HG02642 (cell line): ENCODE measurements around the gene MGAT4B.

ENCODE experiments used
- ATAC-seq: cut with Tn5 transposase; IDR thresholded peaks from one replicate; pipeline ENCODE4 v1.9.1; 2021; ENCODE audit warnings: mild to moderate bottlenecking; ENCODE audit not compliant: unreplicated experiment, poor library complexity

MGAT4B gene

DNA sequence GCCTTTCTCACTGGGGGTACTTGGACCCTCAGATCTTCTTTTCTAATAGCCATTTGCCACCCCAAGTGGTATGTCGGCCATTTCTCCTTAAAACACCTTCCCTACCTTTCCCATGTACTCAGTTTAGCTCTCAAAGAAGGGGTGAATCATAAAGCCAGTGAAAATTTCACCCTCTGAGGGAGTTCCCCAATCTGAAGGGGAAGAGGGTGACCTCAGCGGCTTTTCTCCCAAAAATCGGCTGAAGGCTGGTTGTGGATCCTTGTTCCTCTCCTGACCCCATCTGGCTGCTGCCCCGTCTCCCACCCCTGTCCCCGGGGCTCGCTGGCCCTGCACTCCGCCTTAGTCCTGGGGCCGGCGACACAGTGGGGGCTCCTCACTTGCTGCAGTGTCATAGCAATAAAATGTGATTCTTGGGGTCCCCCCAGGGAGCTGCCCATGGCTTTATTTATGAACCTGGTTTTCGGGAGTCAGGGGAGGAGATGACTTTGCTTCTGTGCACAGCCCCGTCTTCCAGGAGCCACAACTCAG is 30.2 kb downstream of the MGAT4B start:
- no peak for ATAC-seq

DNA sequence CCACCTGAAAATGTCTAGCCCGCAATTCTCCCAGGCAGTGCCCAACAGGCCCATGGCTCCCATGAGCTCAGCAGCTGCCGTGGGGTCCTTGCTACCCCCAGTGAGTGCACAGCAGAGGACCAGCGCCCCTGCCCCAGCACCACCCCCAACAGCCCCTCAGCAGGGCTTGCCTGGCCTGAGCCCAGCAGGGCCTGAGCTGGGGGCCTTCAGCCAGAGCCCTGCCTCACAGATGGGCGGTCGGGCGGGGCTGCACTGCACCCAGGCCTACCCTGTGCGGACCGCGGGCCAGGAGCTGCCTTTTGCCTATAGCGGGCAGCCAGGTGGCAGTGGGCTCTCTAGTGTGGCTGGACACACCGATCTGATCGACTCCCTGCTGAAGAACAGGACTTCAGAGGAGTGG is 32.2 kb downstream of the MGAT4B start:
- no peak for ATAC-seq

DNA sequence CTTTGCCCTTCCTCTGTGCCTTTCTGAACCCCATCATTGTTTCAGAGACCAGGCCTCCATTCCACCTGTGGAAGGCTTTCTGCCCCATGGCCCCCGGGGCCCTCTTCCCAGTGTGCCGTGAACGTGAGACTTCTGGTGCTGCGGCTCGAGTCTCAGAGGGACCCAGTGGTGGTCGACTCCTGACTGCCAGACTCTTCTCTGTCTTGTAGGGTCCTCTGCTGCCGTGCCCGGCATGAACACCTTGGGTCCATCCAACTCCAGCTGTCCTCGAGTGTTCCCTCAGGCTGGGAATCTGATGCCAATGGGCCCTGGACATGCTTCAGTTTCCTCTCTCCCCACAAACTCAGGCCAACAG is 33.0 kb downstream of the MGAT4B start:
- ATAC-seq: no peak

DNA sequence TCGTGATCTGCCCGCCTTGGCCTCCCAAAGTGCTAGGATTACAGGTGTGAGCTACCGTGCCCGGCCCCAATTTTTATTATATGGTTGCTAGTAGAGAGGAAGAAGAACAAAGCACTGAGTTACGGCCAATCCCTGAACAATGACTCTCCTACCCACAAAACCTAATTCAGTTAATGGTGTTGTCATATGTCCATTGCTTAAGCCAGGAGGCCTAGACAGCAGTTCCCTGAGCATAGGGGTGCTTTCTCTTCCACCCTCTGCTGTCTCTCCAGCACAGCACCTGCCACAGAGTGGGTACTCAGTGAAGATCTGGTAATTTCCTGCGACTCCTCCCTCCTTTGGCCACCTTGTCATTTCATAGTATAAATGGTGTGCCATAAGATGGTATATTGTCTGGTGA is 34.3 kb downstream of the MGAT4B start:
- ATAC-seq: no peak

DNA sequence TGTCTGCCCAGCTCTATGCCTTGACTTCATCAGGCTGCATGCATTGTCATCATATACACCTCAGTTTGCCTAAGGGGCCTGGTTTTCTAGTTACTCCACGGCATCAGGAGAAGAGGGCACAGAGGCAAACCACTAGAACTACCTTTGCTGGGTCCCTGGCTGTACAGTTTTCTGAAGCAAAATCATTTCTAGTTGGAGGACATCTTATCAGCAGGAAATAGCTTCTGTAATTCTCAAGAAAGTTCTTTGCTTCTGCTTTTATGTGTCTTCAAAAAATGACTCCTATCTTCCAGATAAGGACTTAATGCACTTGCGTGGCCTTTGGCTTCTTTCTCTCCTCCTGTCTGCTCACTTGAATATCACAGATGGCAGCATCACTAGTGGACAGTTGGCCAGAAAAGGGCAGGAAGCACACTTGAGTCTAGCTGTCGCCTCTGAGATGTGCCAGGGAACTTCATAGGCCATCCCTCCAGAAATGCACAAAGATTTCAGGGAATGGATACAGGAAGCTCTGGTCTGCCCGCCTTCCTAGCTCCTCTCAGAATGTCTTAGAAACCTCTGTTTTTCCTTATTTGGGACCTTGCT is 35.3 kb downstream of the MGAT4B start:
- no peak for ATAC-seq

DNA sequence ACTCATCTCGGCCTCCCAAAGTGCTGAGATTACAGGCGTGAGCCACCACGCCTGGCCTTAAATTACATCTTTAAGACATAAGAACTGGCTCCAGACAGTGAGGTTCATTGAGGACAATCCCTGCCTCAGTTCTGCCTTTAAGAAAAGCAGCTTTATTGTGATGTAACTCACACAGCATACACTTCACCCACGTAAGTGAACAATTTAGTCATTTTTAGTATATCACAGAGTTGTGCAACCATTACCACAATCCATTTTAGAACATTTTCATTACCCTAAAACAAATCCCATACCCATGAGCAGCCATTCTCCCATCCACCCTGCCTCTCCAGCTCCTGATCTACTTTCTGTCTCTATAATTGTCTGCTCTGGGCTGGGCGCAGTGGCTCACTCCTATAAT is 36.9 kb downstream of the MGAT4B start:
- no peak for ATAC-seq

DNA sequence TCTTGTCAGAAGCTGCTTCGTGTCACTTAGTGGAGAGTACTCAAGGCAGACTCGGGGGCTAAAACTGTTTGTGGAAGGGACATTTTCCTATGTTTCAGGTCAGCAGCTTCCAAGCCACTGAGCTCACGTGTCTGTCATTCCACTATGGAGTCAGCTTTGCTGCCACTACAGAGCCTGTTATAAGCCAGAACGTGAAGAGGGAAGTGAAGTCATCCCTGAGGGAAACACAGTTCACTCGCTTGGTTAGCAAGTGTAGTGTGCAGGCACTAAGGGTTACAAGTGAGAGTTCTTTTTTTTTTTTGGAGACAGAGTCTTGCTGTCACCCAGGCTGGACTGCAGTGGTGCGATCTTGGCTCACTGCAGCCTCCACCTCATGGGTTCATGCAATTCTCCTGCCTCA is 37.4 kb downstream of the MGAT4B start:
- ATAC-seq: no peak

DNA sequence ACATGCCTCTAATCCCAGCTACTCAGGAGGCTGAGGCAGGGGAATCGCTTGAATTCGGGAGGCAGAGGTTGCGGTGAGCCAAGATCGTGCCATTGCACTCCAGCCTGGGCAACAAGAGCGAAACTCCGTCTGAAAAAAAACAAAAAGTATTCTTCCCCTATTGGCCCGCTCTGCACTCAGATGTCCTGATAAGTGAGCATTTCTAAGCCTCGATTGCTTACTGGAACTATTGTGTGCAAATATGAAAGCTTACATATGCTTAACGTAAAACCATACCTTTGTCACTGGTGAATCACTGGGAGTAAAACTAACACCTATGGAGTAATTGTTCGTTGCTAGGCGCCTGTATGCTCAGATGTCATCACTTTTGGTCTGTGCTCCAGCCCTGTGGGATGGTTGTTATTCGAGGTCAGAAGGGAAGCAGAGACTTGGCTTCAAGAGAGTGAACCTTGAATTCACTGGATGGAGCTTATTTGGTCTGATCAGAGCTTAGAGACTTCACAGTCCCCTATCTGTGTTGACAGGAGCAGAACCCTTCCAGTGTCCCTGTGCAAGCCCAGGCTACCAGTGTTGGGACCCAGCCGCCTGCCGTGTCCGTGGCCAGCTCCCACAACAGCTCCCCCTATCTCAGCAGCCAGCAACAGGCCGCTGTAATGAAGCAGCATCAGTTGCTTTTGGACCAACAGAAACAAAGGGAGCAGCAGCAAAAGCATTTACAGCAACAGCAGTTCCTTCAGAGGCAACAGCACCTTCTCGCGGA is 38.2 kb downstream of the MGAT4B start:
- no peak for ATAC-seq

DNA sequence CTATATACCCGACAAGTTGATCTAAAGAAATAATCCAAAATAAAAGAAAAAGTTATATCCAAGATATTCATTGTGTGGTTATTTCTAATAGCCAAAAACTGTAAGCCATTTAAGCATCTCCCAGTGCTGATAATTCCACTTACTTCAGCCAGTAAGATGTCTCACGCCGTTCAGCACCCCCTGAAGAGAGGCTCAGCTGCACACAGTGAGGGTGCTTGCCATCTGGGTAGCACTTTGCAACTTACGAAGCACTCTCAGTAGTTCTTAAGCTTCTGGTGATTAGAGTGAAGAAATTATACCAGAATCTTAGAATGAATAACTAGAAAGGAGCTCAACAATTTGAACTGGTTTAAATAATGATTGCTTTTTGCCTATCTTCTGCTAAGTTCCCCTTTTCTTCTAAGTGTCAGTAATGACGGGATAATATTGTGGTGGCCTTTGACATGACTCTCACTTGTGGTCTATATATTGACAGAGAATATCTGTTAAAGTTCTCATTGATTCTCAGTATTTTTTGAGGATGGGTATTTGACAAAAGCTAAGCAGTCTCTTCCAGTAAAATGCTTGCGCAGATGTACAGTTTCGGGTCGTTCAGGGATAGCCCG is 39.1 kb downstream of the MGAT4B start:
- no peak for ATAC-seq

DNA sequence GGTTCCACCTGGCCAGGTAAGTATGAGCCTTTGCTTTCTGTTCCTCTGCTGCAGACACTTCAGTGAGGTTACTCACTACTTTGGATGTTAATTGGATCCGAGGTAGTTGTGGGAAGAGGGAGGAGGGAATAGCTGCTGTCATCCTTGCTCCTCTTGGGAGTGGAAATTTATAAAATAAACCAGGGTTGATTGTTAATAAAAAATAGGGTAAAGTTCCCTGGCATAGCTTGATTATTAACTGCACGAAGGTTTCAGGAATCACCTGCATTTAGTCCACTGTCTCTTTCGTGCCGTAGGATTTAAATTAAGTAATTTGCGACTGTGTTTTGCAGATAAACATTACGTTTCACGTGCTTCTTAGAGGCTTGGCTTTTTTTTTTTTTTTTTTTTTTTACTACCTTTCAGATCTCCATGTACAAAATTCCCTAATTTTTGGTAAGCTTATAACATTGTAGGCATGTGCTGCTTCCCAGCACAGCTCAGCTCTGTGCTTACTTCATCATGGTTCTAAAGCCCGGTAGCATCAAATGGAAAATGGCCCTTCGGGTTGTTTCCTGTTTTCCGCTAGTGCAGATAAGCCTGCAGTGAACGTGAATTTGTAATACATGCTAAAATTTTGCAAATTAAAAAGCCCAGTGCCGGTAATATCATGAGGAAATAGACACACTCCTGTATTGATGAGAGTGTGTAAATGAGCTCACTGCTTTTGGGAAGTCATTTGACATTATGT is 39.8 kb downstream of the MGAT4B start:
- ATAC-seq: no peak

DNA sequence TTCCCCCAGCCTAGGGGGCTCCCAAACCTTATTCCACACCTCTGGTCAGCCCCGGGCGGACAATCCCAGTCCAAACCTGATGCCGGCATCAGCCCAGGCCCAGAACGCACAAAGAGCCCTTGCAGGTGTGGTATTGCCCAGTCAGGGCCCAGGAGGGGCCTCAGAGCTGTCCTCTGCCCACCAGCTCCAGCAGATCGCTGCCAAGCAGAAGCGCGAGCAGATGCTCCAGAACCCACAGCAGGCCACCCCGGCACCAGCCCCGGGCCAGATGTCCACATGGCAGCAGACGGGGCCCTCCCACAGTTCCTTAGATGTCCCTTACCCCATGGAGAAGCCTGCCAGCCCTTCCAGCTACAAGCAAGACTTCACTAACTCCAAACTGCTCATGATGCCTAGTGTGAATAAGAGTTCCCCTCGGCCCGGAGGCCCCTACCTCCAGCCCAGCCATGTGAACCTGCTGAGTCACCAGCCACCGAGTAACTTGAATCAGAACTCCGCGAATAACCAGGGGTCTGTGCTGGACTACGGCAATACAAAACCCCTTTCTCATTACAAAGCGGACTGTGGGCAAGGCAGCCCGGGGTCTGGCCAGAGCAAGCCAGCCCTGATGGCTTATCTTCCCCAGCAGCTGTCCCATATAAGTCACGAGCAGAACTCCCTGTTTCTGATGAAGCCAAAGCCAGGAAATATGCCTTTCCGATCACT is 40.5 kb downstream of the MGAT4B start:
- ATAC-seq: no peak

DNA sequence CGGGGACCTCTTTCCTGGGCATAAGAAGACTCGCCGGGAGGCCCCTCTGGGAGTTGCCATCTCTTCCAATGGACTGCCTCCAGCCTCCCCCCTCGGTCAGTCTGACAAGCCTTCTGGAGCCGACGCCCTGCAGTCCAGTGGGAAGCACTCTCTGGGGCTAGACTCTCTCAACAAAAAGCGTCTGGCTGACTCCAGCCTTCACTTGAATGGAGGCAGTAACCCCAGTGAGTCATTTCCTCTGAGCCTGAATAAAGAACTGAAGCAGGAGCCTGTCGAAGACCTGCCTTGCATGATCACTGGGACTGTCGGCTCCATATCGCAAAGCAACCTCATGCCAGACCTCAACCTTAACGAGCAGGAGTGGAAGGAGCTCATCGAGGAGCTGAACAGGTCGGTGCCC is 41.3 kb downstream of the MGAT4B start:
- no peak for ATAC-seq

DNA sequence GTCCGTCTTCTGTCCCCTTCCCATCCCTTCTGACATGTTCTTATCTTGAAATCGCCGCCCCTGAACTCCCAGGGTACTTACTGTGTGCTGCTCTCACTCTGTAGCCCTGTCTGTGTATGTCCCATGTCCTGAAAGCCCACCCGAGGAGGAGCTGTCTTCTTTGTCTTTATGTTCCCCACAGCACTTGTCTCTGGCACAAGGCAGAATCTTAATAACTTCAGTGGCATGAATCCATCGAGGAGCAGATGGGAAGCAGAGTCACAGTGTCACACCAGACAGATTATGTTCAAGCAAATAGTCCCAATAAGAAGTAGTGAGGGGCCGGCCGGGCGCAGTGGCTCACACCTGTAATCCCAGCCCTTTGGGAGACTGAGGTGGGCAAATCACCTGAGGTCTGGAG is 42.6 kb downstream of the MGAT4B start:
- no peak for ATAC-seq

DNA sequence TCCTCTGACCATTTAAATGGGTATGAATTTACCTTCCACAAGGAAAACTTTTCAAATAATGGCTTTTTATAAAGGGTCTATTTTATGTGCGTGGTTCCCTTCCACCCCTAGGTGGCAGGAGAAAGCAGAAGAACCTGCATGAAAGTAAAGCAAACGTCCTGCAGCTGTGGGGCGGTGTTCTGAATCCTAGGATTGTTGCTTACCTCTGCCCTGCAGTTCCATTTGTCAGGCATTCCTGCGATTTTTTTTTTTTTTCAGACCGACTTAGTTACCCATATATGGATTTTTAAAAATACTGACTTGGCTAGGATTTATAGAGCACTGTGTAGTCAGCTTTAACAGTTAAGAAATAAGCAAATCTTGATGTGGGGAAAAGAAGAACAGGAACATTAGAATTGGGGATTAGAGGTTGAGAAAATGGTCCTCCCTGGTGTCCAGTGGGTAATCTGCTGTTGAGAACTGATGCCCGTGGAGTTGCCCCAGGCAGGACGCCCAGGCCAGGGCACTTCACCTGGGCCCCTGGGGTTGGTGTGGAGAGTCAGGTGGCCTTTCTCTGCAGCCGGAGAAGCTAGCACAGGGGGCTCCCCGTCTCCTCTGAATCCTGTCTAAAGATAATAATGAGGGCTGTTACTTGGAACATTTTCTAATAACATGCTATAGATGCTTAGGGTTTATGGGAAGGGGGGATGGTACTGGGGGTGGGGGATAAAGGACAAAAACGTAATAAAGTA is 43.3 kb downstream of the MGAT4B start:
- no peak for ATAC-seq

DNA sequence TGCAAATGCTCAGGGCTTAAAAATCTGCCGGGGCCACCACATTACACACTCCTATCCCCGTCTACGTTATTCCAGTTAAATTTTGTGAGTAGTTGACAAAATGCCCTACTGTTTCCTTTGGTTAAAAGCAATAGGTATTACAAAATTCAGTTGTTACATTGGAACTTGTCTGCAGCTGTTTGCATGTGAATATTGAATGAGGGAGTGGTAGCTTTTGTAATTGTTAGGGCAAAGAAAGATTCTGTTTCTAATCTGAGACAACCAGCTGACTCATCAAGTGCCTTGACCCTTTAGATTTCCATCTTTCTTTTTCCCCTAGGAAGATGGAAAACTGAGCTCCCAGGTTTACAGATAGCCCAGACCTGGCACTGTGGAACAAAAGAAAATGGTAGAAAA is 43.9 kb downstream of the MGAT4B start:
- no peak for ATAC-seq

DNA sequence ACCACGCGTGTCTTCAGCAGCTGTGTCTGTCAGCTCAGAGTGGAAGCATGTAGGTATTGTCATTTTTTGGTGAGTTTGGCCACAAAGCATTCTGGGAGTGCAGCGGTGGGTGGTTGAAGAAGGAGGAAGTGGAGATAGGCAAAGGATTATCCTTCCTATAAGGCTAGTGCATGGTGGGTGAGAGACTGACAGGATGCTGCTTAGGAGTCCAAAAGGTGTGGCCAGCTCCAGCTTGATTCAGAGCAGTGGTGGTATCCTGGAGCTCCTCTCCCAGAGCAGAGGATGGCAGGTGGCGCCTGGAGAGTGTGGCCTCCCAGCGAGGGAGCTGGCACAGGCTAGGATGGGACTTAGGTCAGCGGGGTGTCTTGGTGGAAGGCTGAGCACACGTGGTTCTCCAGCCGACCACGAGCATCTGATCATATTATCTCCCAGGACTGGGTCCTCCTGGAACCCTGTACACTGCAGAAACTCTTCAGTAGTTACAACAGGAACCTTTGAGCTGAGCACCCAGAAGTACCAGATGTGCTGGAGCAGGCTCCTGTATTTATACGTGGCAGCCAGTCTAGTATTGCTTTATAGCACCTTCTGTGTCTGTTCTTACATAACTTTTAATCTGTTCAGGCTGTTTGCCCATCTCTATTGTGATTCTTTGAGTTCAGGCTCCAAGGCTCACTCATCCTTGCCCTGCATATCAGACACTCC is 44.4 kb downstream of the MGAT4B start:
- ATAC-seq: no peak

DNA sequence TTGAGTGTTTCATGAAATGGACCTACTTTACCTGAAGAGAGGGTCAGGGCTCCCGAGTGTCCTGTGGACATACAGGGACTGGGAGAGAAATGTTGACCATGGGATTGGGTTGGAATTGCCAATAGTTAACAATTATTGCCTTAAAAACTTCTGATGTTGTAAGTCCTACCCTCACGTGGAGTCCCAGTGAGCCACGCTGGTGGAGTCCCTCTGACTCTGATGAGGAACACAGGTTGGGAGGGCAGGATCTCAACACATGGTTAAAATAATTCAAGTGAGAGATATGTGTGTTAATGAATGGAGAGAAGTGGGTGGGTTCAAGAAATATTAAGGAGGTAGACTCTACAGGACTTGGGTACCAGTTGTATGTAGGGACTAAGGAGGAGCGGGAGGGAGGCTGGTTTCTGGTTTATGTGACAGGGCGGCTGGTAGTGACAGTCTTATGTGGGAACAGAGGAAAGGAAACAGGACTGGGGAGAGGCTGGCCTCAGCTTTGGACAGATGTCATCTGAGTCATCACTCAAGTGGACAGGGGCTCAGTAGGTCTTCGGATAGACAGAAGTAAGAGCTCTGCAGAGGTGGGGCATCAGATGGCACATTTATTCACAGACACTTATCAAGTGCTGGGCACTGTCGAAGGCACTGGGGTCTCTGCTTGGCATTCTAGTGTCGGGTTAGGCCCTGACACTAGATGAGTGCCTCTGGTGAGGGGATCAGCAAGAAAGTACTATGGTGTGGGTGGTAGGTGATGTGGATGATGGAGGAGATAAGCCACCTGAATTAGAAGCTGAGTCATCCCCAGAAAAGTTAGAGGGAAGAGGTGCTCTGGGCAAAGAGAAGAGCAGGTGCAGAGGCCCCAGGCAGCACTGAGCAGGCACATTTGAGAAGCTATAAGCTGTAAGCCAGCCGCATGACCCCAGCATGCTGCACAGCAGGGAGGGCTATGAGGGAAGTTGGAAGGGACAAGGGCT is 46.8 kb downstream of the MGAT4B start:
- no peak for ATAC-seq

DNA sequence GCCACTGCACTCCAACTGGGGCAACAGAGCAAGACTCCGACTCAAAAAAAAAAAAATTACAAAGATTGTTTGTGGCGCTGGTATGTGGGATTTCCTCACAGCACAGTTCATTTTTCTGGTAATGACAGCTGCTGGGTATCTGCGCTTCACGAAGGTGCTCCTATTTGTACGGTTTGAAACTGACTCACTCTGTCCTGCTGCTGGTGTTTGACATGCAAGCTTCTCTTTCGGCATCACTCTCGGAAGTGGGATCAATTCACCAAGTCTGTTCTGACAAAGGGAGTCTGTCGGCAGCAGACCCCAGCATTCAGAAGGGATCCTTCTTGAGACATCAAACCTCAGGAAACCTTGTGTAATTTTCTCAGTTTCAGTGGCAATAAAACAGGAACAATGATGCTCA is 47.7 kb downstream of the MGAT4B start:
- ATAC-seq: no peak
